NOMO-1 treated with dmso at 0.1 percent for 144 hours (cell line): ENCODE results near the gene MED31.
"Not testable (repeated sequence)": the region's sequence is repeated elsewhere in the genome, so short reads cannot be mapped to it uniquely, and the experiment has no call there.

Source experiments
- DNase-seq: peaks from one replicate; lab custom pipeline; 2025; ENCODE audit not compliant: unreplicated experiment; lab: John Stamatoyannopoulos, UW

The MED31 gene

DNA sequence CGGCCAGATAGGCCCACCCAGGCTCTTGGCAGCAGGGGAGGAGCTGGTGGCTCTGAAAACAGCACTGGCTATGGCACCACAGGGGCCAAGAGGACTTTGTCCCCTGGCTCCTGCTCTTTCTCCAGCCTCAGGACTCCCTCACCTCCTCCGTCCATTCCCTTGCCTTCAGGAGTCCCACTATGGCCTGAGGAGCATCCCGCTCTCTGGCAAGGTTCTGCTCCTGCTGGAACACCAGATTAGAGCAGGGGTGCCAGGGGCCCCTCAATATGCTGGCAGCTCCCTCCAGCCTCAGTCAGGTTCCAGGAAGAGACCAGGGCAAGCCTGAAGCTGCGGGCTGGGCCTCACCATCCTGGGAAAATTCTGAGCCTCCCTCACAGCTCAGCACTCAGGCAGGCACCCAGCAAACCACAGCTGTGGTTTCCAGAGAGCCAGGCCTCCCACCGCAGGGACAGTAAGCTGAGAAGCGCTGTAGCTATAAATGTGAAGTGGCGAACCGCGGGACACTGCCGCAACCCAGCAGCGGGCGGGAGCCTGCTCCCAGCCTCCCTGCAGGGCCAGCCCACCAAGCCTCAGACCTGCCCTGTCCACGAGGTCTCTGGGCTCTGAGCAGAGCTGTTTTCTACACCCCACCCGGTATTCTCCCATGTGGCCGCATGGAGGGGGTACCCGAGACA lies 25.9 kb upstream of the MED31 start:
- no peak for DNase-seq

DNA sequence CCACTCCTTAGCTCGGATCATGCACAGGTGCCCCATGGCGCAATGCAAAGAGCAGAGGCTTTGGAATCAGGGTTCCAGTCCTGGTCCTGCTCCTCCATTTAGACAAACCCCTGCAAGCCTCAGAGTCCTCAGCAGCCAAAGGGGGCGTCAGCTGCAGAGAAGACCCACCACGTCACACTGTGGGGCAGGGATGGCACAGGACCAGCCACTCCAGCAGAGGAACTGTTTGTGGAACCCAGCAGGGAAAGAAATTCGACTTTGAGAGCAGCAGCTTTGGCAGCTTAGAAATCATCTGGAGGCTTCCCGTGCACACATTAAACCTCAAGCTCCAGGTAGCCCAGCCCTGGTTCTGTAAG lies 25.4 kb upstream of the MED31 start:
- DNase-seq, result no peak

DNA sequence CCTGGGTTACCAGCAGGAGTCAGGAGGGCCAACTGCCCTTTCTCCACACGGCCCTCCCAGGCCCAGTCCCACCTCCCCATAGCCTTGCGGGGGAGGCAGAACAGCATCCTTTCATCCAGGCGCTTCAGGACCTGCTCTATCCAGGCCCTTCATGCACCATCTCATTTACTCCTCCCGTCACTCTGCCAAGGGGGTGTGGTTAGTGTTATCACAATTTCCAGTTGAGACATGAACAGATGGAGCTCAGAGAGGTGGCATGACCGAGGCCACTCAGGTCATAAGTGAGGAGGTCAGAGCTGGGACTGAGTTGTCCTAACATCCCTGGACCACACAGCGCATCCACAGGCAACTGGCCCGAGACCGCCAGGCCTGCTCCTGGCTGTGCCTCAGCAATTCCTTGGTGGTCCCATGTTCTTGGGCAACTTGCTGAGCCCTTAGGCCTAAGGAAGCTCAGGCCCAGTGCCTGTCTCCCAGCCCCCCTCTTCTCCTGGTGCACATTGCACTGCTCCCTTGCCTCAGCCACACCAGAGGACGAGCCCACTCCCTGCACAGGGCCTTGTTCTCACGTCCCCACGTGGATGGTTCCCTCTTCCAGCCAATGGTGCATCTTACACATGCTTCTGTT lies 23.9 kb upstream of the MED31 start:
- no peak for DNase-seq

DNA sequence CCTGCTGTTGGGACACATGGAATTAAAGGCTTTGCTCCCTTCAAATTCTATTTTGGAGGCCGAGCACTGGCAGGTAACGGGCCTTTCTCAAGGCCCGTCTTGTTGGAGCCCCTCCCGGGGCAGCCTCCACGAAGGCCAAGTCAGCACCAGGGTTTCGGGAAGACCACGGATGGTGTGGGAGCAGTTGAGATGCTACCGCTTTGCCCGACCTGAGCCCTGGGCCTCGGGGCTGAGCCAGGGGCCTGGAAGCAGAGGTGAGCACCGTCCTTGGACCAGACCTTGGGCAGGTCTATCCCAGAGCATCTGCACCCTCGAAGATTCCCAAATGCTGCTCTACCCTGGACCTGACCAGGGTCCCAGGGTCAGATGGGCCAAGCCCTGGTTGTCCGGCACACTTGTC lies 23.2 kb upstream of the MED31 start:
- no peak for DNase-seq

DNA sequence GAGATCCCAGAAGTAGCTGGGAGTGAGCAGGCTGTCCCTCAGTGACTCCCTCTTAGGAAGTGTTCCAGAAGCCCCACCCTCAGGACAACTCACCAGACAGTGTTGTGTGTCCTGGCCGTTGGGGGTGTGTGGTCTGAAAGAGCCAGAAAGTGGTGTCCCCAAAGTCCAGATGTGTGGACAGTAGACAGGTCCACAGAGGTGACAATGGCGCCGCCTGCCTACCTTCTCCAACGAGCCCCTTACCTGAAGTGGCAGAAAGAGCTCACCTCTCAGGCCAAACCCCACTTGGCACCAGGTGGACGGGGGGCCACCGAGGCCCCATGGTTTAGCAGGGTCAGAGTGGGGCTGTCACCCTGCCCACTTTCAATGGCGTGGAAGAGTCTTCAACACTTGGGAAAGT lies 20.0 kb upstream of the MED31 start:
- no peak for DNase-seq

DNA sequence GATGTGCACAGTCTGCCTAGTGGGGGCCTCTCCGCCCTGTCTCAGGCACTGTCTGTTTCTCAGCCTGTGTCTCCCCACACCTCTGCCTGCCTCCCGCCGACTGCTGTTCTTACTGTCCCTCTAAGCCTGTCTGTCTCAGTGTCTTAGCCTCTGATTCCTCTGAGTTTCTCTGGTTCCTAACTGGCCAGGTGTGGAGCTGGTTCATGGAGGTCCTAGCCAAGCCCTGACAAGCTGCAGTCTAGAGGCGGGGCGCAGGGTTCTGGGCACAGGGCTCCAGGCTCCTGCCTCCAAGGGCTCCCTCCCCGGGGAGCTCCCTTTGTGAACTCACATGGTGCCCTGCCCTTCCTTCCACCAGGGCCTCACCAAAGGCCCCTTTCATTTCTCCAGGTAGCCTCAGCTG lies 19.6 kb upstream of the MED31 start:
- DNase-seq, result no peak

DNA sequence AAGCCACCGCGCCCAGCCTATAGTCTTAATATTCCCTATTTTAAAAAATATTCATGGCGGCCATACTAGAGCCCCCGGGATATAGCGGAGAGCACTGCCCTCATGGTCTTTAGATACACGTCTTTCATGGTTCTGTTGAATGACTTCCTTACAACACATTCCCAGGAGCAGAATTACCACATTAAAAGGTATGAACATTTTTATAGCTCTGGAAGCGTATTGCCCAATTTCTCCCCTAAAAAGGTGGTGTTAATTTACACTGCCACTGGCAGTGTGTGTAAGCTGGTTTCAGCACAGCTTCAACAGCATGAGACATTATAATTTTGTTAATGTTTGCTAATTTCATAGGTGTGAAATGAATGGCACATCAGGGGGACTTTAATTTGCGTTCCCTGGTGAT lies 19.2 kb upstream of the MED31 start:
- DNase-seq, result no peak

DNA sequence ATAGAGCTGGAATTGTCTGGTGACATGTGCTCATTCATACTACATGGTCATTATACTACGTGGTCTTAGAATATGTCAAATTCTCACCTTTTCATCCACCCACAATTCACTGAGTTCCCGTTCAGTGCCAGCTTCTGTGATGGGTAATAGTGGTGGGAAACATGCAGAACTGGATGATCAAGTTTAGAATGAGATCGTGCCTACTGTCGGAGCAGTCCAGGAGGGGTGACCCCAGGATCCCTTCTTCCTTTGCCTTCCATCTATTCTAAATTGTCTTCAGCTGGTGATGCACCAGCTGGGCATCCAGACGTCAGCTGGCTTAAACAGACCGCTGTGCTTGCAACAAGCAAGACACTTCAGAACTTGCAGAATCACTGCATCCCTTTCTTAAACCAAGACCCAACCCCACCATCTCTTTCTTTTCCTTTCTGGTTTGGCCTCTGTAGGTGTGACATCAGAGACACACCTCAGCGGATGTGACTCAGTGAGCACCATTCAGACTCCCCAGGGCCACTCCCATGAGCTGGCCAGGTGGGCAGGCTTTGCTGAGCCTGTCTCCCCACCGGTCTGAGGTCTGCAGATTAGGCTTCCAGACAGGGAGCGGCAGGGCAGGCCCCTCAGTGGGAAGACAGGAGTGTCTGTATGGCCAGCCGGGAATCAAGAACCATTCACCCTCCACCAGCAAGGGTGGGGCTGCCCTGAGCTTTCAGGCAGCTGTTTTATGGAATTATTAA lies 18.2 kb upstream of the MED31 start:
- DNase-seq, result no peak

DNA sequence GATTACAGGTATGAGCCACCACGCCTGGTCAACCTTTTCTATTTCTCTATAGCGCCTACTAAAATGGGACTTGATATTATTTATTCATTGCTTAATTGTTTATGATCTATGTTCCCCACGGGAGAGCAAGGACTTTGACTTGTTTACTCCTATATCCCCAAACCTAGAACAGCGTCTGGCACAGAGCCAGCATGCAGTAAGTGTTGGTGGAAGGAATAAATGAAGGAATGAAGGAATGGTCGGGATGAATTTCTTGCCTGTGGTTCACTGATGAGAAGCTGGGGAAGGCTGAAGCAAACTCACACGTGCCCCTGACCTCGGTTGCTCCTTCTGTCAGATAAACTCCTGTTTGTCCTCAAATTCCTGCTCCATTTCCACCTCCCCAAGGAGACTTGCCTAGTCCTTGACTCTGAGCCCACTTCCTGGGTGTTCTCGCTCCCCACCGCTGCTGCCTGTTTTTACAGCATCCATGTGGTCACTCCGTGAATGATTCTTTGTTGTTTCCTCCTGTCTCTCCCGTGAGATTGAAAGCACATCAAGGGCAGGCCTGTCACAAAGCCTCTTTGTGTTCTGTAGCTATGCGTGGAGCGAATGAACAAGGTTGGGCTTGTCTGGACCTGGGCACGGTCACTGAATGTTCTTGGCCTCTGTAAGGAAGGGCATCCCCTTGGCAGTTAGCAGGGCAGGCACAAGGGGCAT lies 17.5 kb upstream of the MED31 start:
- no peak for DNase-seq

DNA sequence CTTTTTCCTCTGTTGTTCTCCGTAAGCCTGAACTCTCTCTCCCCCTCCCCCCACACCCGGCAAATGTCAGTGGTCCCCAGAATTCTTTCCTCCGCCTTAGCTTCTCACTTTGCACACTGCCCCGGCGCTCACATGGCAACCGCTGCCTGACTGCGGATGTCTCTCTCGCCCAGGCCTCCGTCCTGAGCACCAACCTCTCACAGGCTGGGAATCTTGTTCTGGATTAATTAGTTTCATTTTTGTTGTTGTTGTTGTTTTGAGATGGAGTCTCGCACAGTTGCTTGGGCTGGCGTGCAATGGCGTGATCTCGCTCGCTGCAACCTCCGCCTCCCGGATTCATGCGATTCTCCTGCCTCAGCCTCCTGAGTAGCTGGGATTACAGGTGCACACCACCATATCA lies 16.8 kb upstream of the MED31 start:
- no peak for DNase-seq

DNA sequence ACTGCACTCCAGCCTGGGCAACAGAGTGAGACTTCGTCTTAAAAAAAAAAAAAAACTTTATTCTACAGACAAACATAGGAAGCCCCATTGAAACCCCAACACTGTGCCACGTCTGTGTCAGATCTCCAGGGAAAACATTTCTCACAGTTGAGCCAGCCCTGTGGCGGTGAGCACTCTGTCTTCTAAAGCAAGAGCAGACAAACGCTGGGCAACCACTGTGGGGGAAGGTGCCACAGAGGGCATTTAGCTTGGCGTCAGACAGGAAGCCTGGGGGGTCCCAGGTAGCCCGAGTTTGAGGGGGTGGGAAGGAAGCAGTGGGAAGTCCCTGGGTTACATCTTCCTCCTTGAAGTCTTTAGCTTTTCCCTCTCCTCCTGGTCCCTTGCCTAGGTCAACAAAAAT lies 16.1 kb upstream of the MED31 start:
- no peak for DNase-seq

DNA sequence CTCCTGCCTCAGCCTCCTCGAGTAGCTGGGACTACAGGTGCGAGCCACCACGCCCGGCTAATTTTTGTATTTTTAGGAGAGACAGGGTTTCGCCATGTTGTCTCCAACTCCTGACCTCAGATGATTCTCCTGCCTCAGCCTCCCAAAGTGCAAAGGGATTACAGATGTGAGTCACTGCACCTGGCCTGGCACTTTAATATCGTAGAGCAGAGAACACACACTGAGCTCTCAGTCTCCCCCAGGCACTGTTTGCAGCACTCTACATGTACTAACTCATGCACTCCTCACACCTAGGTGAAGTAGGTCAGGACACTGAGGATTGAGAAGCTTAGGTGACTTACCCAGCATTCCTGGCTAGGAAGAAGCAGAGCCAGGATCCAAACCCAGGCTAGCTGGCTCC lies 15.2 kb upstream of the MED31 start:
- DNase-seq, result no peak

DNA sequence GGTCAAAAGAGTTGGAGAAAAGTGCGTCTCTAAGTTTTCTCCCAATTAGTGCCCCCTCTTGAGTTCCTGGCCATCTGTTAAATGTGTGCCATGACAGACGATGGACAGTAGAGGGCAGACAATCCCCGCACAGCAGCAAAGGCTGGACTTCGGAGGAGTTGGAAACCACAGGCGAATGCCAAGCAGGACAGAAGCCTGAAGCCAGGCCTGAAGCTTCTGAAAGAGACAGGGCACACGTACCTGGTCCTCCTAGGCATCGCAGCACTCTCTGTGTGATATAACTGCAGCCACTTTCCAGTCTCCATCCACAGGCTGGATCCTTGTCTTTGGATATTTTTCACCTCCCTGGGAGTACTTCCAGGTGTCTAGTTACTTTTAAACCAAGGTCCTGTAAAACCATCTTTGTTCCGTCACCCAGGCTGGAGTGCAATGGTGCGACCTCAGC lies 14.7 kb upstream of the MED31 start:
- DNase-seq, result peak; percentile 22

DNA sequence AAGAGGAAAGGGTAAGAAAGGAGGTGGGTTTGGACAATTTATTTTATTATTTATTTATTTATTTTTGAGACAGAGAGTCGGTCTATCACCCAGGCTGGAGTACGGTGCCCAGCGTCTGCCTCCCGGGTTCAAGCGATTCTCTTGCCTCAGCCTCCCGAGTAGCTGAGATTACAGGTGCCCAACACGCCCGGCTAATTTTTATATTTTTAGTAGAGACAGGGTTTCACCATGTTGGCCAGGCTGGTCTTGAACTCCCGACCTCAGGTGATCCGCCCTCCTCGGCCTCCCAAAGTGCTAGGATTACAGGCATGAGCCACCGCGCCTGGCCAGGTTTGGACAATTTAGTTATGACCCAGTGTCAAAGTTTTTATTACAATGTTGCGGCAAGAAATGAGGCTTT lies 11.8 kb upstream of the MED31 start:
- not testable (repeated sequence) for DNase-seq

DNA sequence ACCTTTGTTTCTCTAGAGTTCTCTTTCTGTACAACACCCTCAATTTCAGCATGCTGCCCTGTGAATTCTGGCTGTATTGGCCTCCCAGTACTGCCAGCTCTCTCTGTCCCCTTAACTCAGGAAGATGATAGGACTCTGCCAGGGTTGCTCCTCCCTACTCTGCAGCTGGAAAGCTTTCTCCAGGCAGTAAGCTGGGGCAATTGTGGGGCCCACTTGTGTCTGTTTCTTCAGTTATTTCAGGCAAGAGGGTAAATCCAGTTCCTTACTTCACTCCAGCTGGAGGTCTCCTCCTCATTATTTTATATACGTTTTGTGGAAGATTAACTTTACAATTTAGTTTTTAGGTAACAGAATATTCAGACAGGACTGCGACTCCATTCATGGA lies 10.1 kb upstream of the MED31 start:
- DNase-seq, result no peak

DNA sequence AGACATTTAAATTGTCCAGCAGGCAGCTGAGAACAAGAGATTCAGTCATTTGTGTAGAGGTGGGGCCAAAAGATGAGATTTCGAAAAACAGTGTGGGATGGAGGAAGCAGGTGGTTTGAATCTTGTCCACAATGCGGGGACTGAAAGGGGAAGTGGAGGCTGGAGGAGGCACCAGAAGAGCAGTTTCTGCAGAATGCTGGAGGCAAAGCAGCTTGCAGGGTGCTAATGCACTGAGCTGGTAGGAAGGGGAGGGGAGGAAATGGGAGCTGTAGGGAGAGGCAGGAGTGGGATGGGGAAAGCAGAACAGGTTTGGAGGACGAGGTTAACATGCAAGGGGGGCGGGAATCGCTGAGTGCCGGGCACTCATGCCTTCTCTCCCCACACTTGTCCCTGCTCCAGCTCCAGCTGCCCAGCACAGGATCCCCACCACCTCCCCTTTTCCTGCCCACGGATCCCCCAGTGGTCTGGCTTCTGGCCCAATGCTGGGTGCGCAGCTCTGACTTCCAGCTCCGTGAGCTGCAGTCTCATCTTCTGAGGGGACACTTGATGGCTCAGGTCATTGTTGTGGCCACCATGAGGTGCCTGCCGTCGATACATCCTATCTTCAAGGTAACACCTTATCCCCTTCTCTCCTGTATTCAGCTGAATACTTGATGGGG lies 9.5 kb upstream of the MED31 start:
- DNase-seq, result peak; percentile 74

DNA sequence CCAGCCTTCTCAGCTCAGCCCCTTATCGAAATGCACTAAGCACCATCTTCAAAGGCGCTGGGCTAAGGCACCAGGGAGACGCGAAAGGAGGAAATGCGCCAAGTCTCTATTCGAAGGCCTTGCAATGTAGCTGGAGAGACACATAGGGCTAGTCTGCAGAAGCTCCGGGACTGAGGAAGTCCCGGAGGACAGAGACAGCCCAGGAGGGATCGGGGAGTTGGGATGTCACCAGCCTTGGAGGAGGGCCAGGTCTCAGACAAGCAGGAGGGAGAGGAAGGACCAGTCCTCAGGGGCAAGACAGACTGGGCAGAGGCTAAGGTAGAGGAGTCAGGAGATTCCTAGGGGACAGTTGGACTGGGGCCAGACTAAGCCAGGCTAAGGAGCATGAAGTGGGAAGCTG lies 8.7 kb upstream of the MED31 start:
- DNase-seq, result no peak

DNA sequence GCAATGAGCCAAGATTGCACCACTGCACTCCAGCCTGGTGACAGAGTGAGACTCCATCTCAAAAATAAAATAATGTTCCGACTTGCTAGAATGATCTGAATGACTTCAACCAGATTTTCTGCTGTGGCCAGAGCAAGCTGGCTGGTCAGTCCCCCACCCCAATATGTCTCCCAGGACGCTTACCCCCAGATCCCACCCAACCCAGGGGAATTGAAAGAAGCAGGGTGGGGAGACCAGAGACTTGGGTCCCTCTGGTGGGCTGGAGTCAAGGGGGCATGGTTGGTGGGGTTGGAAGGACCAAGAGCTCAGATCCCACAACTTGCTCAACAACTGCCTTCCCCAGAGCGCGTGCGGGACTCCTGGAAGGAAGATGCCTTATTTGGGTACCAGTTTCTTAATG lies 7.0 kb upstream of the MED31 start:
- not testable (repeated sequence) for DNase-seq

DNA sequence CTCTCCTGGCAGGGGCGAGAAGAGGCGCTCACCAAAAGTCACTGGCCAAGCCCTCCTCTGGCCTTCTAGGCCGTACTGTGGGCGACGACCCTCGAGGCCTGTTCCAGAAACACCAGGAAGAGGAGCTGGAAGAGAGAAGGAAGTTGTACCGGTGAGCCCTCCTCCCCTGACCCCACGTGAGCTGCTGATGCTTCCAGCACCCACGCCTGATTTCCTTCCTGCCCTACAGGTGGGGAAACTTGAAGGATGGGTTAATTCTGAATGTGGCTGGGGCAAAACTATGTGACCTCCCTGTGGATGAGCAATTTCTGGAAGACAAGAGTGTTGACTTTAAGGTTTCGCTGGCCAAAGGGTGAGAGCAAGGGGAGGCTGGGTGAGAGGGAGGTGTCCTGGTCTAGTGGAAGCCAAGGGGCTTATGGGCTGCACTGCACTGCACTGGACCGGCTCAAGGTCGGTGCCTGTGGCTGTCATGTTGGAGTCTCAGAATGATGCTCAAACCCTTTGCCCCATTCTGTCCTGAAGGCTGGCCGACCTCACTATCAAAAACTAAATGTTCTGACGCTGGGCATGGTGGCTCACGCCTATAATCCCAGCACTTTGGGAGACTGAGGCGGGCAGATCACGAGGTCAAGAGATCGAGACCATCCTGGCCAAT lies 6.4 kb upstream of the MED31 start:
- DNase-seq, result no peak

DNA sequence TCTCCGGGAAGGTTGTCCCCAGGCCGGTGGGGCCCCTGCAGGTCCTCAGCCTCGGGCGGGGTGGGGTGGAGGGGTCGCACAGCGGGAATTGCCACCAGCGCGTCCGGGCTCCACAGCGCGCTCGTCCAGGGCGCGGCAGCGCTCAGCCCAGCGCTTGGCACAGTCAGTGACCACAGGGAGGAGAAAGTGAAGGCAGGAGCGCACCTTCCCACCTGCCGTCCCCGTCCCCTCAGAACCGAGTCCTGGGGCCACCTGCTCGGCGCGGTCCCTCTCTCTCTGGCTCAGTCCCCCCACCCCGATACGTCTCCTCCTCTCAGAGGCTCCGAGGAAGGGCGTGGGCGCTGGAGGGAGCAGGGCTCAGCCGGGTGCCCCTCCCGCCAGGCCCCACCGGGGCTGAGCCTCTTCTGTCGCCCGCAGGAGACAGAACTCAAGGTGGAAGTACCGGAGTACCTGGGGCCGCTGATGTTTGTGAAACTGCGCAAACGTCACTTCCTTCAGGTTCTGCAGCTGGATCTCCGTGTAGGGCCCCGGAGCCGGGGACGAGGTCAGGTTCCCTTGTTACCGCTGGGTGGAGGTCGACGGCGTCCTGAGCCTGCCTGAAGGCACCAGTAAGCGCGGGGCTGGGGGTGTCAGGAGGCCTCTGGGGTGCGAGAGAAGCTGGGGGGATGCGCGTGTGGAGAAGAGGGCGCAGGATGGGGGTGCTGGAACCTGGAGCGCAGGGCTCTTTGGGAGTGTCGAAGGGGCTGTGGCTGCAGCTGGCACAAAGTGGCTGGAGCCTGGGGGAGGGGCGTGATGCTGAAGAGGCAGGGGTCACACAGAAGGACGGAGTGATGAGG lies 5.6 kb upstream of the MED31 start:
- not testable (repeated sequence) for DNase-seq
